Activated T-helper 17 cell treated with anti-CD3 and anti-CD28 coated beads, Interleukin-2, amount 50 U/mL, for 72 hours (primary cell): Measurements from ENCODE around the gene PPT1. TPM values are rescaled to one million over a fixed set of nuclear protein-coding genes. Genes with fewer than 3 reads are reported as not detected.

Source experiments
- ATAC-seq: fragments of 150-1000 bp; cut with Tn5 transposase; replicated peaks from 2 replicates; pipeline ENCODE4 v1.10.0; 2021; ENCODE audit warnings: mild to moderate bottlenecking, moderate library complexity
- H3K27ac Mint-ChIP-seq: one replicate; pipeline ENCODE4 v1.8.0; 2022; ENCODE audit warnings: mixed read lengths
- H3K27me3 Mint-ChIP-seq: one replicate; pipeline ENCODE4 v1.8.0; 2022; ENCODE audit warnings: mixed read lengths
- H3K36me3 Mint-ChIP-seq: one replicate; pipeline ENCODE4 v1.8.0; 2022; ENCODE audit warnings: low read depth, mild to moderate bottlenecking, mixed read lengths
- H3K4me1 Mint-ChIP-seq: one replicate; pipeline ENCODE4 v1.8.0; 2022; ENCODE audit warnings: mixed read lengths
- H3K4me3 Mint-ChIP-seq: one replicate; pipeline ENCODE4 v1.8.0; 2022; ENCODE audit warnings: mild to moderate bottlenecking, mixed read lengths
- H3K9me3 Mint-ChIP-seq: one replicate; pipeline ENCODE4 v1.8.0; 2022; ENCODE audit warnings: mixed read lengths
- total RNA-seq, 2 donors: library from RNA; stranded (reverse); gene quantifications; one replicate each; pipeline ENCODE4 v1.2.3, GENCODE V29; 2022

PPT1 gene
- total RNA-seq, 2 donors from 2014 or later: 56.1 to 107 TPM

DNA sequence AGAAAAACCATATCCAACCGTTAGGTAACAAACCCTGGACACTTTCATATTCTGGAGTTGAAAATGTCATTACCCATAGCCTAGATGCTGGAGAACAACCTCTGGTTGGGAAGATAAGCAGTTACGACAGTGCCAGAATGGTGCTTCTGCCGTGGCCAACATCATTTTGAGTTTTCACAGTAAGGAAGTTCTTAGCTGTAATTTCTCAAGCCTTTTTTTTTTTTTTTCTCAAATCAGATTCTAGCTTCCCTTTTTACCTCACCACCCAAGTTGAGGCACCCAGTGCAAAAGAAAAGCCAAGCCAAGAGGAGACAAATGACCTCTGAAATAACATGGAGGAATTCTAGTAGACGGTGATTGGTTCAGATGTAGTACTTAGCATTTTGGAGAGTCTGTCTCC lies 21.8 kb downstream of the PPT1 start:
- no peak overlapping the region for H3K27ac Mint-ChIP-seq
- no peaks in the 10 kb centered on the region for H3K27me3 Mint-ChIP-seq
- H3K4me3 Mint-ChIP-seq: no peak overlapping the region
- peaks cover 99% of the 10 kb centered on the region for H3K36me3 Mint-ChIP-seq
- no peaks in the 10 kb centered on the region for H3K9me3 Mint-ChIP-seq
- H3K4me1 Mint-ChIP-seq: peaks cover 3% of the 10 kb centered on the region
- no peak for ATAC-seq

DNA sequence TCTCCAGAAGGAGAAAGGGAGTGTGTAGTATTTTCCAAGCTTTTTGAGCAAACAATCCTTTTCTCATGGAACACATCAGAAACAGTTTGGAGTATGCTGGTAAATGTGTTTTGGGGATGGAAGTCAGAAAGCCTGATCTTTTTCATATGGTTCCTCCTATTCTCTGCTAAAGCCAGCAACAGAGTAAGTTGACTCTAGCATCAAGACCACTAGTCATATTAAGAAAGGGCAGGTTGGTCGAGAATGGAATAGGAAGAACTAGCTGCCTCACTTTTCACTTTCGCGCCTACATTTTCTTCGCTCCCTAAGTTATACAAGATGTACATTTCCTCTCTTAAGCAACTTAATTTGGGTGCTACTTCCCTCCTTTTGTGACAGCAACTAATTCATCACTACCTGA lies 24.0 kb downstream of the PPT1 start:
- no peak for ATAC-seq
- Mint-ChIP-seq H3K27ac (peak overlapping the region; percentile 61), H3K4me3 (no peak overlapping the region), H3K9me3 (no peaks in the 10 kb centered on the region), H3K4me1 (no peaks in the 10 kb centered on the region), H3K36me3 (peaks cover 99% of the 10 kb centered on the region), H3K27me3 (no peaks in the 10 kb centered on the region)

DNA sequence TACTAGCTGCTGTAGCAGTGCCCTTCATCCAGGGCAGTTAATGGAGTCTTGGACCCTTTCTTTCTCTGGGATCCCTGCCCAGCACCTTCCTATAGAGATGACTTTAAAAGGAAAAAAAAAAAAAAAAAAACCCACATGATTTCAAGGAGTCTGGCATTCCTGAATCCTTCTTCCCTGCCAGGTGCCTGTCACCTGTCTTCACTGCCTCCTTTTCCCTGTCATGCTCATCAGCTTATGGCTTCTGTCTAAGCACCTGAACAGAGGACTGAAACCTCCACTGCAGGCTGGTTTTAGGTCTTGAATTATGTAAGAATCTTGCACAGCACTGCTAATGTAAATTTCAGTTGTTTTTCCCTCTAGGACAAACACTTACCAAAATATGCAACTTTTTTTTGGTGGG lies 24.9 kb downstream of the PPT1 start:
- H3K27me3 Mint-ChIP-seq: no peaks in the 10 kb centered on the region
- ATAC-seq: no peak
- no peak overlapping the region for H3K4me3 Mint-ChIP-seq
- peaks cover 99% of the 10 kb centered on the region for H3K36me3 Mint-ChIP-seq
- no peaks in the 10 kb centered on the region for H3K9me3 Mint-ChIP-seq
- H3K4me1 Mint-ChIP-seq: peaks cover 2% of the 10 kb centered on the region
- H3K27ac Mint-ChIP-seq: peak overlapping the region; percentile 61

DNA sequence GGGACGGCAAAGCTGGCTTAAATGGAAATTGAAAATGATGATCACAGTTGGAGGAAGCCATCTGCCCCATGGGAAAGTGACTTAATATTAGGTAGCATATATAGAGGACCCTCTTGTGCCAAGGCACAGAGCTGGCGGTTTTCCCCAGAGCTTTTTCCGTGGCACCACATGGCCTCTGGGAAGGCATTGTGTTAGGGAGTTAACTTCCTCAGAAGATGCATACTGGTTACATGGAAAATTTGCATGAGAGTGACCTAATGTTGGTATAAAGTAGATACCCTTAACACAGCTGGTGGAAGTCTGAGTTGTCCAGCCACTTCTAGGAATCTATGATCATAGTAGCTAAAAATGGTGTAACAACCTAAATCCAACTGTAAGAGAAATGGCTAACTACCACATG lies 29.2 kb downstream of the PPT1 start:
- no peaks in the 10 kb centered on the region for H3K27me3 Mint-ChIP-seq

DNA sequence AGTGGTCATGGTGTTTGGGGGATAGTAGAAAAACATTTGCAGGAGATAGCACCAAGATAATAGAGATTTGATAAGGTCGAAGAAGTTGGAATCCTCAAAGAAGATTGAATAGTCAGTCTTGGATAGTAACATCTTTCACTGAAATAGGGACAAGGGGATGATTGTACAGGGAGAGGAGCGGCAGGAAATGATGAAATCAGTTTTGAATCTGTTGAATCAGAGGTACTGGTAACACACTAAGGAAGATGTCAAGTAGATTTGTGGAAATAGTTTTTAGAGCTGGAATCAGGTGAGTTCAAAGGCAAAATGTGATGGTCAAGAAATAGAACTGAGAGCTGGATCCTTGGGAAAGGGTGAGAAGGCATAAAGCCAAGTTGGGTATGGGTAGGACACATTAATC lies 30.0 kb downstream of the PPT1 start:
- Mint-ChIP-seq H3K9me3 (no peaks in the 10 kb centered on the region), H3K4me1 (peaks cover 21% of the 10 kb centered on the region), H3K27ac (peak overlapping the region; percentile 70), H3K4me3 (peak overlapping the region; percentile 9), H3K36me3 (peaks cover 100% of the 10 kb centered on the region), H3K27me3 (no peaks in the 10 kb centered on the region)
- peak; percentile 53 for ATAC-seq

More for the DNA sequence above, 29.2 kb downstream of the PPT1 start:
- H3K4me3 Mint-ChIP-seq: no peak overlapping the region
- peaks cover 100% of the 10 kb centered on the region for H3K36me3 Mint-ChIP-seq
- H3K27ac Mint-ChIP-seq: peak overlapping the region; percentile 70
- H3K9me3 Mint-ChIP-seq: no peaks in the 10 kb centered on the region
- no peak for ATAC-seq
- H3K4me1 Mint-ChIP-seq: peaks cover 21% of the 10 kb centered on the region

DNA sequence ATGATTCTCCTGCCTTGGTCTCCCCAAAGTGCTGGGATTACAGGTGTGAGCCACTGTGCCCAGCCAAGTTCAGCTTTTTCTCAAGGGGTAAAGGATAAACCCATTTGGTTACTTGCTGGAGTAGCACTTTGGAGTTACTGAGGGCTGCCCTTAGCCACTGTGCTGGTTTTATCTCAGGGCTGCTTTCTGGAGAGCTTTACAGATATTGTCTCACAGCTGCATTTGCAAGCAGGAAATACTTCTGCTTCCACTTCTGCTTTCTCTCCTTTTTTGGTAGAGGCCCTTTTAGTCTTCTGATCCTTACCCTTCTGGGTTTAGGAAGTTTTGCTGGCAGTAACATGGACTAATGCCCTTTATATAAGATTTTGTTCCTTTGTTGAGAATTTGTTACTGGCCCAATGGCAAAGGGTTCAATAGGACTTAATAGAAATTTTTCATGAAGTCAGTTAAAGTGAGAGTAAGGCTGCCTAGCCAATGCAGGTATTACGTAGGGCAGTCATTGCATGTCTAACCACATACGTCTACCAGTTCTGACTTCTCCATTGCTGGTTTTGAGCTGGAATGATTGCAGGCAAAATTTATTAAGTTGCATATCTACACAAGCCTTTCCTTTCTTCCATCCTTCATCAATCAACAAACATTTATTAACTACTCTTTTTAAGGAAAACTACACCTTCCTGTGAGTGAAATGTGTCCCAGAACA lies 32.1 kb downstream of the PPT1 start:
- Mint-ChIP-seq H3K27me3 (no peaks in the 10 kb centered on the region), H3K4me3 (no peak overlapping the region), H3K36me3 (peaks cover 100% of the 10 kb centered on the region), H3K4me1 (peaks cover 28% of the 10 kb centered on the region), H3K9me3 (no peaks in the 10 kb centered on the region), H3K27ac (peak overlapping the region; percentile 70)
- no peak for ATAC-seq

DNA sequence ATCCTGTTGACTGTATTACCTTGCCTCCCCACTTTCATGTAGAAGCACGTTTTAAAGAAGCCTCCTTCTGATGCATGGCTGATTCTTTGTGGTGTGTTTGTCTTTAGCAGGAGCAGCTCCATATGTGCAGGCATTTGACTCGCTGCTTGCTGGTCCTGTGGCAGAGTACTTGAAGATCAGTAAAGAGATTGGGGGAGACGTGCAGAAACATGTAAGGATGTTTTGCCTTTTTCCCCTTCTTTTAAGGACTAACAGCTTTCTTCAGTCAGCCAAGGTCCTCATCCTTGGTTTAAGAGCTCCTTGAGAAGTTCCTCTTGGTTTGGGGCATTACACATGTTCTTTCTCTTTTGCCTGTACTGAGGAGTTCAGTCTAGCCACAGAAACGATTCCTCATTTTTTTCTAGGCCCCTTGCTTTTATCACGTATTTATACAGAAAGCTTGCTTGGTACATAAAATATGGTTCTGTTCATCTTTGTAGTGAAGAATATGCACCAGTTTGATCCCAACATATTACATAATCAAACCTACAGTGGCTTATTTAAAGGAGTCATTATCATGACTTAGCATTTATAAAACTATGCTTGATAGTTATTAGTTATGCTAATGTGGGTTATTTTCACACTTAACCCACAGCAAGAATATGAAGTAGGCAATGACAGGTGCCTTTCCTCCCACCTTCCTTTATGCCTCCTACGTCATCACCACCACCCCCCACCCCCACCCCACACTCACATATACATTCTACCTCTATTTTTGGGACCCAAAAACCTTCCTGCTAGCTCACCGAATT lies 36.9 kb downstream of the PPT1 start:
- Mint-ChIP-seq H3K4me1 (peaks cover 56% of the 10 kb centered on the region), H3K27me3 (no peaks in the 10 kb centered on the region), H3K9me3 (no peaks in the 10 kb centered on the region), H3K27ac (peak overlapping the region; percentile 83), H3K4me3 (peak overlapping the region; percentile 77), H3K36me3 (peaks cover 100% of the 10 kb centered on the region)
- ATAC-seq: peak; percentile 12

DNA sequence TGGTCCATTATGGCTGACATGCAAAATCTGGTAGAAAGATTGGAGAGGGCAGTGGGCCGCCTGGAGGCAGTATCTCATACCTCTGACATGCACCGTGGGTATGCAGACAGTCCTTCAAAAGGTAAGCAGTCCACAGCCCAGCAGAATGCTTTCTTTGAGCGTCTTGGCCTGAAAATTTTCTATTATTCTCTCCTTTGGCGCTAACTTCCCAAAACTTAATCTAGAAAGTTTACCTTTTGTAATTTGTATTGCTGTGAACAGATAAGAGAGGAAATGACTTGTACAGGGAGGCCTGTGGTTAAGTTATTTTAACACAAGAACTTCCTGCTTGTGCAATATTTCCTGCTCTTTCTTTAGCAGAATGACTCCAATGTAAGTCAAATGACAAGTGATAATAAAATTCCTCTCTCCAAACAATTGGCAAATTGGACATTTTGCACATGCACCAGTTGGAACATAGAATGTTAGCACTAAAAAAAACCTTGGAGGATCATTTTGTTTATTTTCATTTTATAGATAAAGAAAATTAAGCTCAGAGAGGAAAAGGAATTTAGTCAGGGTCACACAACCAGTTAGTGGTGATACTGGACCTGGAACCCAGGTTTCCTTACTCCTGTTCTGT lies 37.6 kb downstream of the PPT1 start:
- ATAC-seq: peak; percentile 74
- H3K27me3 Mint-ChIP-seq: no peaks in the 10 kb centered on the region
- H3K27ac Mint-ChIP-seq: peak overlapping the region; percentile 83
- no peaks in the 10 kb centered on the region for H3K9me3 Mint-ChIP-seq
- H3K36me3 Mint-ChIP-seq: peaks cover 100% of the 10 kb centered on the region
- H3K4me3 Mint-ChIP-seq: peak overlapping the region; percentile 77
- peaks cover 63% of the 10 kb centered on the region for H3K4me1 Mint-ChIP-seq

DNA sequence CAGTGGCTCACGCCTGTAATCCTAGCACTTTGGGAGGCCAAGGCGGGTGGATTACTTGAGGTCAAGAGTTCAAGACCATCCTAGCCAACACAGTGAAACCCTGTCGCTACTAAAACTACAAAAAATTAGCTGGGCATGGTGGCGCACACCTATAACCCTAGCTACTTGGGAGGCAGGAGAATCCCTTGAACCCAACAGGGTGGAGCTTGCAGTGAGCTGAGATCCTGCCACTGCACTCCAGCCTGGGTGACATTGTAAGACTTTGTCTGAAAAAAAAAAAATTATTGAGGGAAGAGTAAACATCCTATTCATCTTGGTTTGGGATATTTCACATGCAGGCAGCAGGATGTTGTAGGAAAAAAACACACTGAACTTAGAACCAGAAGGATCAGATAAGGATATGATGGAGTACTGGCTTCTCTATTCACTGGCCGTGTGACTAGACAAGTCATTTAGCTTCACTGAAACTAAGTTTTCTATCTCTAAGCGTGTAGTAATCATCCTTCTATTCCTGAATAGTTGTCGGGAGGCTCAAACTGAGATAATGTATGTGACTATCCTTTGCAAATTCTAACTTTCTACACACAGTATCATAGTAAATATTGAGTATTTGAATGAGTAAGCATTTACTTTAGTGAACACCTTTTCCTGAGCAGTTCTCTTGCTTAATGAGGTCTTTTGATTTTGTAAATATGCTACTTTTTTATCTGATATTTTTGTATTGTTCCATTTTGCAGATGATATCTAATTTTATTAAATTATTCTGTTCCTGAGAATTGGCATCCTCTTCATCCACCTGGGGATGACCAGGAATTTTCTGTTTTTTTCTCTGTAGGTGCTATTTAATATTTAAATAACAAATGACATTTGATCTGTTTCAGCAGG lies 38.4 kb downstream of the PPT1 start:
- Mint-ChIP-seq H3K9me3 (no peaks in the 10 kb centered on the region), H3K4me3 (peak overlapping the region; percentile 77), H3K36me3 (peaks cover 100% of the 10 kb centered on the region), H3K27ac (peak overlapping the region; percentile 83), H3K4me1 (peaks cover 60% of the 10 kb centered on the region), H3K27me3 (no peaks in the 10 kb centered on the region)
- peak; percentile 88 for ATAC-seq

DNA sequence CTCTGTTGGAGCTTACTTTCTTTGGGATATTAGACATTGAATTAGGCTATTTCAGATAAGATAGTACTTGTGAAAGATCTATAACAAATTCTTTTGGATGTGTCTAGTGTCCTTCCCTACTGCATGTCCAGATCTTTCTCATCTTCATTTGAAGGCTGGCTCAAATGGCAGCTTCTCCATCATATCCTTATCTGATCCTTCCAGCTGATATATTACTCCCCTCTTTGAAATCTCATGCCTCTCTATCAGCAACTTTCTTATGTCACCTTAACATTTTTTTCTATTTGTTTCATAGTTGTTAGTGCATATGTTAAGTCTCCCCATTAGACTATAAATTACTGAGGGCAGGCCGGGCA lies 39.0 kb downstream of the PPT1 start:
- peak overlapping the region; percentile 83 for H3K27ac Mint-ChIP-seq
- H3K9me3 Mint-ChIP-seq: no peaks in the 10 kb centered on the region
- H3K4me3 Mint-ChIP-seq: peak overlapping the region; percentile 77
- no peaks in the 10 kb centered on the region for H3K27me3 Mint-ChIP-seq
- ATAC-seq: no peak
- peaks cover 57% of the 10 kb centered on the region for H3K4me1 Mint-ChIP-seq
- peaks cover 99% of the 10 kb centered on the region for H3K36me3 Mint-ChIP-seq

DNA sequence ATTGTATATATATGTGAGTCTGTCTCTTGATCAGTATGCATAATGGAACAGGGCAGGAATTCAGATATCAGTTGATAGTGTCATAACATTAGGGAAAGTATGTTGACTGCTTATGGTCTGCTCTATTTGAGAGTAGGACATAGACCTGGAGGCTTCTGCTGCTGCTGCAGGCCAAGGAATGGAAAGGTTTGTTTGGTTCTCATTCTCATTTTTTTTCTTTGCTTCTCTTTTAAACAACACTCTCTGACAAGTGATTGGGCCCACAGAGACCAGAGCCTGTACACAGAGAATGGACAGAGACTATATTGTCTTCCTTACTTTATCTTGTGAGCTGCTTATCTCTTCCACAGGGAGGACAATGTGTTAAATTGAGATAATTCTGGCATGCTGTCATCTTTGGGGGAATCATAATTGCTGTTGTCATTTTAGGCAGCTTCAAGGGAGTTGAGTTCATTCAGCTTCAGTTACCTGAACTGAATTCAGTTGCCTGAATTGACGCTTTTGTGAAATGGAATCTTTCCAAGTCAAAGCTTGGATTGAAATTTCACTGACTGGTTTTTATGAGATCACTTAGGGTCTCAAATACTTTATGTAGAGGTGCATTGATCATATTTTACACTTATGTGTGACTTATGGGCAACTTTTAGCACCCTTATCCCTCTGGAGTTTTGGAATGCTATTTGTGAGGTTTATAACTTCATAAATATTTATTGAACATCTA lies 39.6 kb downstream of the PPT1 start:
- Mint-ChIP-seq H3K27ac (peak overlapping the region; percentile 20), H3K4me1 (peaks cover 58% of the 10 kb centered on the region), H3K36me3 (peaks cover 99% of the 10 kb centered on the region), H3K27me3 (no peaks in the 10 kb centered on the region), H3K9me3 (no peaks in the 10 kb centered on the region), H3K4me3 (peak overlapping the region; percentile 77)
- no peak for ATAC-seq

DNA sequence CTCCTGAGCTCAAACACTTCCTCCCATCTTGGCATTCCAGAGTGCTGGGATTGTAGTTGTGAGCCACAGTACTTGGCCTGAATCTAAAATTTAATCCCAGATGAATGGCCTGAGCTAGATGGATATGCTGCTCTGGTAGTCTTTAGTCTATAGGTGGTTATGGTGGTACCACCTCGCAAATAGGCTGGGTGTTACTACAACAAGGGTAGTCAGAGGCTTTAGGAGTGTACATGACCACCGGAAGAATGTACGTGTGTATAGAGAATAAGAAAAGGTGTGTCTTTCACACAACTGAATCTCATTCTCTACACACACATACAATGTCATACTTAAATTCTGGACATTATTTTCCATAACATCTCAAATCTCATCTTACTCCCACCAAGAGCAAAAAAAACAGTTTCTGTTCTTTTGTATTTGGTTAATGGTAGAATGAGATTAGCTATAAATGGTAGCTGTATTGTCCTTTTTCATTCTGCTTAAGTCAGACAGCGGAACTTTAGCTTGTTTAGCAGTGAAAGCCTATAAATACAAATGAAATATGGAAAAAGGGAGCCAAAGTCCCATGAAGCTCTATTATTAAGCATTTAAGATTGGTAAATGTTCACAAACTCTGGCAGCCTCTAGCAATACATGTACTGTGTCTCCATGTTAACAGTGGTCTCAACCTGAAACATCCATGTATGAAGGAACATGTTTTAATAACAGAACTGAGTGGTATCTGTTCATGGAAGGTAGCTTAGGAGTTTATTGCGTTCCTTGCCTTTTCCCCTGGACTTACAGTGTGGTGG lies 40.3 kb downstream of the PPT1 start:
- no peak for ATAC-seq
- H3K9me3 Mint-ChIP-seq: no peaks in the 10 kb centered on the region
- H3K36me3 Mint-ChIP-seq: peaks cover 99% of the 10 kb centered on the region
- peaks cover 64% of the 10 kb centered on the region for H3K4me1 Mint-ChIP-seq
- peak overlapping the region; percentile 77 for H3K4me3 Mint-ChIP-seq
- H3K27me3 Mint-ChIP-seq: no peaks in the 10 kb centered on the region
- H3K27ac Mint-ChIP-seq: peak overlapping the region; percentile 52
